A549 (cell line): ENCODE results near the gene RPRD2. TPM values are rescaled to one million over a fixed set of nuclear protein-coding genes. Genes with fewer than 3 reads are reported as not detected.
A peak's percentile ranks its signal among the peaks of the same experiment; 100 is the strongest.

Experiments
- ATAC-seq, 2 experiments: fragments of 200-7000 bp in 1 of 2; fragments of >200 bp in 1 of 2; cut with Nextera tagmentation in 1 of 2; cut with Tn5 transposase in 1 of 2; 3 replicates each; pipeline versions ENCODE4 v1.8.0 to v1.9.1; 2018 to 2020; ENCODE audit warnings: mild to moderate bottlenecking in 1 of 2, moderate library complexity in 1 of 2
- CTCF ChIA-PET: fragments of 300-600 bp; sonication (Branson Sonifier 250); formaldehyde crosslinking; extraction: SDS; loops from one replicate; lab custom pipeline; 2021; ENCODE audit warnings: antibody characterized with exemption, inconsistent platforms; lab: Yijun Ruan, JAX
- POLR2A ChIA-PET: fragments of 350-600 bp; formaldehyde crosslinking; extraction: SDS; loops from one replicate; lab custom pipeline; 2021; ENCODE audit warnings: antibody characterized with exemption, inconsistent platforms; lab: Yijun Ruan, JAX
- DNase-seq, 2 experiments: peaks; one replicate each; pipeline versions ENCODE4 v3.0.0 to v3.0.0-alpha.2; 2011 to 2016; ENCODE audit warnings: low read depth in 1 of 2, low spot score in 1 of 2
- FAIRE-seq: peaks from 2 replicates; lab custom pipeline; 2011; peaks lifted over from hg19 to GRCh38; lab: Jason Lieb, UNC
- H3K27ac ChIP-seq, 2 experiments: fragments of >200 bp; sonication (Bioruptor Twin); formaldehyde crosslinking; 3 replicates each; pipeline ENCODE4 v1.5.1; 2016 to 2017
- H3K4me1 ChIP-seq: fragments of >200 bp; sonication (Bioruptor Twin); formaldehyde crosslinking; 3 replicates; pipeline ENCODE4 v1.6.1; 2016
- H3K4me2 ChIP-seq: fragments of >200 bp; sonication (Bioruptor Twin); formaldehyde crosslinking; 3 replicates; pipeline ENCODE4 v1.6.1; 2016
- H3K4me3 ChIP-seq: fragments of >200 bp; sonication (Bioruptor Twin); formaldehyde crosslinking; 3 replicates; pipeline ENCODE4 v1.5.1; 2016
- H3K9me3 ChIP-seq: fragments of >200 bp; sonication (Bioruptor Twin); formaldehyde crosslinking; 3 replicates; pipeline ENCODE4 v1.6.1; 2016
- BHLHE40 ChIP-seq: IDR thresholded peaks from 2 replicates; pipeline ENCODE4 v1.6.1; 2012; ENCODE audit warnings: low read depth, low read length, inconsistent platforms
- CBX8 ChIP-seq: fragments of 200-600 bp; sonication (generic); IDR thresholded peaks from 2 replicates; pipeline ENCODE4 v1.6.1; 2016
- CHD4 ChIP-seq: fragments of 200-600 bp; sonication (generic); IDR thresholded peaks from 2 replicates; pipeline ENCODE4 v1.6.1; 2016; ENCODE audit warnings: antibody characterized with exemption, mild to moderate bottlenecking, borderline replicate concordance
- EHF ChIP-seq: fragments of 250-450 bp; sonication (Bioruptor Pico); IDR thresholded peaks from 2 replicates; pipeline ENCODE4 v1.5.0; 2020; ENCODE audit warnings: mild to moderate bottlenecking
- EHMT2 ChIP-seq: fragments of 200-600 bp; sonication (generic); IDR thresholded peaks from 2 replicates; pipeline ENCODE4 v1.6.1; 2016; ENCODE audit warnings: antibody characterized with exemption, low read depth, mild to moderate bottlenecking, moderate library complexity
- FOSB ChIP-seq: fragments of 250-450 bp; sonication (Bioruptor Pico); IDR thresholded peaks from 2 replicates; pipeline ENCODE4 v1.5.0; 2020; ENCODE audit warnings: mild to moderate bottlenecking, moderate library complexity
- HDAC2 ChIP-seq: fragments of 200-600 bp; sonication (generic); IDR thresholded peaks from 2 replicates; pipeline ENCODE4 v1.6.1; 2016
- HEYL ChIP-seq: fragments of 250-450 bp; sonication (Bioruptor Pico); IDR thresholded peaks from 2 replicates; pipeline ENCODE4 v1.8.0; 2021; ENCODE audit warnings: mild to moderate bottlenecking, moderate library complexity
- HOXA7 ChIP-seq: fragments of 250-450 bp; sonication (Bioruptor Pico); IDR thresholded peaks from 2 replicates; pipeline ENCODE4 v1.5.0; 2020; ENCODE audit warnings: mild to moderate bottlenecking, moderate library complexity
- HOXB13 ChIP-seq: fragments of 250-450 bp; sonication (Bioruptor Pico); IDR thresholded peaks from 2 replicates; pipeline ENCODE4 v1.5.0; 2020; ENCODE audit warnings: low read depth, mild to moderate bottlenecking, moderate library complexity
- HOXB5 ChIP-seq: fragments of 250-450 bp; sonication (Bioruptor Pico); IDR thresholded peaks from 2 replicates; pipeline ENCODE4 v1.5.0; 2020; ENCODE audit warnings: mild to moderate bottlenecking, moderate library complexity
- KDM1A ChIP-seq: fragments of 200-600 bp; sonication (generic); IDR thresholded peaks from 2 replicates; pipeline ENCODE4 v1.6.1; 2016; ENCODE audit warnings: low read depth, mild to moderate bottlenecking
- KDM5A ChIP-seq: fragments of 200-600 bp; sonication (generic); IDR thresholded peaks from 2 replicates; pipeline ENCODE4 v1.6.1; 2016; ENCODE audit warnings: antibody characterized with exemption, mild to moderate bottlenecking
- MAFK ChIP-seq: fragments of 450-650 bp; IDR thresholded peaks from 2 replicates; pipeline ENCODE4 v1.6.1; 2014; ENCODE audit not compliant: partially characterized antibody
- MYC ChIP-seq: IDR thresholded peaks from 2 replicates; pipeline ENCODE4 v1.6.1; 2012; ENCODE audit warnings: mild to moderate bottlenecking, inconsistent platforms, low read length, improper control_type of control experiment, borderline replicate concordance
- POLR2A ChIP-seq: IDR thresholded peaks from 2 replicates; pipeline ENCODE4 v1.6.1; 2012; ENCODE audit warnings: mild to moderate bottlenecking, low read length
- POLR2AphosphoS2 ChIP-seq: conservative IDR thresholded peaks from 2 replicates; pipeline ENCODE4 v1.6.1; 2012; ENCODE audit warnings: low read length, improper control_type of control experiment, inconsistent platforms
- RNF2 ChIP-seq: fragments of 200-600 bp; sonication (generic); IDR thresholded peaks from 2 replicates; pipeline ENCODE4 v1.6.1; 2016; ENCODE audit warnings: low read depth, mild to moderate bottlenecking, antibody characterized with exemption, moderate library complexity, borderline replicate concordance
- SMC3 ChIP-seq: fragments of >200 bp; sonication (Bioruptor Twin); formaldehyde crosslinking; IDR thresholded peaks from 3 replicates; pipeline ENCODE4 v1.6.1; 2018; ENCODE audit warnings: inconsistent platforms
- SREBF2 ChIP-seq: fragments of 450-650 bp; IDR thresholded peaks from 2 replicates; pipeline ENCODE4 v1.6.1; 2014; ENCODE audit warnings: mild to moderate bottlenecking, moderate library complexity
- TFCP2L1 ChIP-seq: fragments of 250-450 bp; sonication (Bioruptor Pico); IDR thresholded peaks from 2 replicates; pipeline ENCODE4 v1.5.0; 2021; ENCODE audit warnings: mild to moderate bottlenecking
- TP53 ChIP-seq: fragments of 250-450 bp; sonication (Bioruptor Pico); IDR thresholded peaks from 2 replicates; pipeline ENCODE4 v1.5.0; 2021; ENCODE audit warnings: mild to moderate bottlenecking, moderate library complexity
- ZC3H11A ChIP-seq: fragments of 450-650 bp; IDR thresholded peaks from 2 replicates; pipeline ENCODE4 v1.6.1; 2014; ENCODE audit warnings: antibody characterized with exemption, mild to moderate bottlenecking
- ZFP36 ChIP-seq: fragments of 450-650 bp; IDR thresholded peaks from 2 replicates; pipeline ENCODE4 v1.6.1; 2014; ENCODE audit warnings: borderline replicate concordance; ENCODE audit not compliant: partially characterized antibody
- WGBS: methylation state at CpG from one replicate; pipeline ENCODE4 v1.1.6; 2017; ENCODE audit errors: missing lambda C conversion rate; 5-methylcytosine and 5-hydroxymethylcytosine counted together
- polyA plus RNA-seq, 4 experiments: library from polyadenylated mRNA; depleted of rRNA in 3 of 4; stranded (reverse); fragments of >200 nt; fragmentation: RNase III in 1 of 4; extraction: RNeasy Plus Mini Kit Qiagen cat#74134 plus additional on column Dnase treatment in 1 of 4; gene quantifications; 2 replicates in 3 of 4; 3 replicates in 1 of 4; pipeline ENCODE4 v1.2.3, GENCODE V29; 2011 to 2017
- TF ChIP-seq, protein P1 (sequence below): fragments of 150-350 bp; IDR thresholded peaks from 2 replicates; pipeline ENCODE4 v1.6.1; 2014; ENCODE audit warnings: low read depth, mild to moderate bottlenecking, low read length
- TF ChIP-seq, protein P2 (sequence below): IDR thresholded peaks from 2 replicates; pipeline ENCODE4 v1.6.1; 2012
- TF ChIP-seq, protein P3 (sequence below): fragments of >200 bp; sonication (Bioruptor Twin); formaldehyde crosslinking; IDR thresholded peaks from 3 replicates; pipeline ENCODE4 v1.5.1; 2016
- TF ChIP-seq, protein P4 (sequence below): fragments of 250-450 bp; sonication (Bioruptor Pico); IDR thresholded peaks from 2 replicates; pipeline ENCODE4 v1.5.0; 2021; ENCODE audit warnings: mild to moderate bottlenecking, moderate library complexity, borderline replicate concordance
- TF ChIP-seq, protein P5 (sequence below): fragments of 200-600 bp; sonication (generic); IDR thresholded peaks from 2 replicates; pipeline ENCODE4 v1.6.1; 2016; ENCODE audit warnings: antibody characterized with exemption, mild to moderate bottlenecking, moderate library complexity
- TF ChIP-seq, protein P6 (sequence below): fragments of >200 bp; sonication (Bioruptor Twin); formaldehyde crosslinking; IDR thresholded peaks from 2 replicates; pipeline ENCODE4 v1.6.1; 2016
- TF ChIP-seq, protein P7 (sequence below): IDR thresholded peaks from 2 replicates; pipeline ENCODE4 v1.6.1; 2012

The RPRD2 gene
- polyA plus RNA-seq, 2 of the 4 experiments (the other 2 are of a cell fraction) = 10.3 to 20.8 TPM

DNA sequence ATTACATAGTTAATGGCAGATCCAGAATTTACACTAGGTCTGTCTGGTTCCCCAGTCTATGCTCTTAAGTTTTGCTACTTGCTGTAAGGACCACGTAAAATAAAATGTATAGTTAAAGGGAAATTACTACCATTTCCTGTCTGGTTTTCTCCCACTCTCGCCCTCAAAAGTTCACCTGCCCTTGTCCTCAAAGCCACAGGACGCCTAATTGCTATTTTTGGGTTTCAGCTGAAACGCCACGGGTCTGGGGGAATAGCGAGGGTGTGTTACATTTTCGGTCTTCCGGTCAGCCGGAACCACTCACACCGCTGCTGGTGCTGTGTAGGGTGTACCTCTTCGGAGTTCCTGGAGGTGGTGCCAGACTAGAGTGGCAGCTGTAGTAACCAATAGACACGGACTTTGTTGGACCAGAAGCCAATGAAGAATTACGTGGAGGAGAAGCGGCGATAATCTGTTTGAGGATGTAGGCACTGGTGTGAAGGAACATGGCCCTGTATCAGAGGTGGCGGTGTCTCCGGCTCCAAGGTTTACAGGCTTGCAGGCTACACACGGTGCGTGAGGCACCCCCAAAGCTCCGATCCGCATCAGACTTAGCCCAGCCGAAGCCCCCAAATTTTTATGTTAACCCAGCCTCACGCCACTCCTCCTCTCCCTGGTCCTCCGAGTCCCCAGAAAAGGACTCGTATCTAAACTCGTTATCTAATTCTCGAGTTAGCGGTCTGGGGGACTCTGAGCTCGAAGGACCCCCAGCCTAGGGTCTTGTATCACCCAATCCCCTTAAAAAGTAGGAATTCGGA lies 123.2 kb downstream of the RPRD2 start, which contains the start of gene TARS2:
TARS2 (plus strand) TSS at position 454 of the 797 bp plus-strand sequence; CDS start at position 486, 32 bp downstream.
- Histone ChIP-seq H3K4me3 (peak within 1 kb of the TSS; percentile 71), H3K27ac (peak within 1 kb of the TSS; percentile 87 to 94), H3K4me1 (peaks cover 7% of the 10 kb centered on the region; the same call in 2 of the 3 replicates), H3K9me3 (no peaks in the 10 kb centered on the region), H3K4me2 (peak within 1 kb of the TSS; percentile 98)
- ChIA-PET CTCF (interaction anchor here (0.5 to 2.3 kb wide), 4 partner anchors 28 to 126 kb away, joined by 3 to 15 read pairs (median 8); partner anchors contain the start of gene FALEC), POLR2A (interaction anchor here (0.5 to 1.7 kb wide), 6 partner anchors 21 to 124 kb away, joined by 3 to 10 read pairs (median 4); partner anchors contain the start of genes ECM1, FALEC and RPRD2)
- 2% methylated on average over 30 of the region's 30 CpGs for WGBS
- DNase-seq (peak; percentile 93 to 99), FAIRE-seq (peak; percentile 63), ATAC-seq (peak; percentile 99 to 100)
- TF ChIP-seq, protein P1, sequence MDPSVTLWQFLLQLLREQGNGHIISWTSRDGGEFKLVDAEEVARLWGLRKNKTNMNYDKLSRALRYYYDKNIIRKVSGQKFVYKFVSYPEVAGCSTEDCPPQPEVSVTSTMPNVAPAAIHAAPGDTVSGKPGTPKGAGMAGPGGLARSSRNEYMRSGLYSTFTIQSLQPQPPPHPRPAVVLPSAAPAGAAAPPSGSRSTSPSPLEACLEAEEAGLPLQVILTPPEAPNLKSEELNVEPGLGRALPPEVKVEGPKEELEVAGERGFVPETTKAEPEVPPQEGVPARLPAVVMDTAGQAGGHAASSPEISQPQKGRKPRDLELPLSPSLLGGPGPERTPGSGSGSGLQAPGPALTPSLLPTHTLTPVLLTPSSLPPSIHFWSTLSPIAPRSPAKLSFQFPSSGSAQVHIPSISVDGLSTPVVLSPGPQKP = no peak
- TF ChIP-seq SMC3 = peak; percentile 20; the same call in 2 of the 3 replicates
- no peak for TF ChIP-seq TP53
- TF ChIP-seq, protein P2, sequence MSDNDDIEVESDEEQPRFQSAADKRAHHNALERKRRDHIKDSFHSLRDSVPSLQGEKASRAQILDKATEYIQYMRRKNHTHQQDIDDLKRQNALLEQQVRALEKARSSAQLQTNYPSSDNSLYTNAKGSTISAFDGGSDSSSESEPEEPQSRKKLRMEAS = peak; percentile 93
- TF ChIP-seq POLR2A = peak; percentile 73
- no peak for TF ChIP-seq TFCP2L1 (CRISPR knock-in tag)
- TF ChIP-seq, protein P3, sequence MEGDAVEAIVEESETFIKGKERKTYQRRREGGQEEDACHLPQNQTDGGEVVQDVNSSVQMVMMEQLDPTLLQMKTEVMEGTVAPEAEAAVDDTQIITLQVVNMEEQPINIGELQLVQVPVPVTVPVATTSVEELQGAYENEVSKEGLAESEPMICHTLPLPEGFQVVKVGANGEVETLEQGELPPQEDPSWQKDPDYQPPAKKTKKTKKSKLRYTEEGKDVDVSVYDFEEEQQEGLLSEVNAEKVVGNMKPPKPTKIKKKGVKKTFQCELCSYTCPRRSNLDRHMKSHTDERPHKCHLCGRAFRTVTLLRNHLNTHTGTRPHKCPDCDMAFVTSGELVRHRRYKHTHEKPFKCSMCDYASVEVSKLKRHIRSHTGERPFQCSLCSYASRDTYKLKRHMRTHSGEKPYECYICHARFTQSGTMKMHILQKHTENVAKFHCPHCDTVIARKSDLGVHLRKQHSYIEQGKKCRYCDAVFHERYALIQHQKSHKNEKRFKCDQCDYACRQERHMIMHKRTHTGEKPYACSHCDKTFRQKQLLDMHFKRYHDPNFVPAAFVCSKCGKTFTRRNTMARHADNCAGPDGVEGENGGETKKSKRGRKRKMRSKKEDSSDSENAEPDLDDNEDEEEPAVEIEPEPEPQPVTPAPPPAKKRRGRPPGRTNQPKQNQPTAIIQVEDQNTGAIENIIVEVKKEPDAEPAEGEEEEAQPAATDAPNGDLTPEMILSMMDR = no peak
- TF ChIP-seq BHLHE40 = no peak
- TF ChIP-seq KDM1A = no peak
- TF ChIP-seq, protein P4, sequence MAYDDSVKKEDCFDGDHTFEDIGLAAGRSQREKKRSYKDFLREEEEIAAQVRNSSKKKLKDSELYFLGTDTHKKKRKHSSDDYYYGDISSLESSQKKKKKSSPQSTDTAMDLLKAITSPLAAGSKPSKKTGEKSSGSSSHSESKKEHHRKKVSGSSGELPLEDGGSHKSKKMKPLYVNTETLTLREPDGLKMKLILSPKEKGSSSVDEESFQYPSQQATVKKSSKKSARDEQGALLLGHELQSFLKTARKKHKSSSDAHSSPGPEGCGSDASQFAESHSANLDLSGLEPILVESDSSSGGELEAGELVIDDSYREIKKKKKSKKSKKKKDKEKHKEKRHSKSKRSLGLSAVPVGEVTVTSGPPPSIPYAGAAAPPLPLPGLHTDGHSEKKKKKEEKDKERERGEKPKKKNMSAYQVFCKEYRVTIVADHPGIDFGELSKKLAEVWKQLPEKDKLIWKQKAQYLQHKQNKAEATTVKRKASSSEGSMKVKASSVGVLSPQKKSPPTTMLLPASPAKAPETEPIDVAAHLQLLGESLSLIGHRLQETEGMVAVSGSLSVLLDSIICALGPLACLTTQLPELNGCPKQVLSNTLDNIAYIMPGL (CRISPR knock-in tag) = no peak
- no peak for TF ChIP-seq SREBF2
- peak; percentile 82 for TF ChIP-seq KDM5A
- no peak for TF ChIP-seq HOXB5 (CRISPR knock-in tag)
- TF ChIP-seq, protein P5, sequence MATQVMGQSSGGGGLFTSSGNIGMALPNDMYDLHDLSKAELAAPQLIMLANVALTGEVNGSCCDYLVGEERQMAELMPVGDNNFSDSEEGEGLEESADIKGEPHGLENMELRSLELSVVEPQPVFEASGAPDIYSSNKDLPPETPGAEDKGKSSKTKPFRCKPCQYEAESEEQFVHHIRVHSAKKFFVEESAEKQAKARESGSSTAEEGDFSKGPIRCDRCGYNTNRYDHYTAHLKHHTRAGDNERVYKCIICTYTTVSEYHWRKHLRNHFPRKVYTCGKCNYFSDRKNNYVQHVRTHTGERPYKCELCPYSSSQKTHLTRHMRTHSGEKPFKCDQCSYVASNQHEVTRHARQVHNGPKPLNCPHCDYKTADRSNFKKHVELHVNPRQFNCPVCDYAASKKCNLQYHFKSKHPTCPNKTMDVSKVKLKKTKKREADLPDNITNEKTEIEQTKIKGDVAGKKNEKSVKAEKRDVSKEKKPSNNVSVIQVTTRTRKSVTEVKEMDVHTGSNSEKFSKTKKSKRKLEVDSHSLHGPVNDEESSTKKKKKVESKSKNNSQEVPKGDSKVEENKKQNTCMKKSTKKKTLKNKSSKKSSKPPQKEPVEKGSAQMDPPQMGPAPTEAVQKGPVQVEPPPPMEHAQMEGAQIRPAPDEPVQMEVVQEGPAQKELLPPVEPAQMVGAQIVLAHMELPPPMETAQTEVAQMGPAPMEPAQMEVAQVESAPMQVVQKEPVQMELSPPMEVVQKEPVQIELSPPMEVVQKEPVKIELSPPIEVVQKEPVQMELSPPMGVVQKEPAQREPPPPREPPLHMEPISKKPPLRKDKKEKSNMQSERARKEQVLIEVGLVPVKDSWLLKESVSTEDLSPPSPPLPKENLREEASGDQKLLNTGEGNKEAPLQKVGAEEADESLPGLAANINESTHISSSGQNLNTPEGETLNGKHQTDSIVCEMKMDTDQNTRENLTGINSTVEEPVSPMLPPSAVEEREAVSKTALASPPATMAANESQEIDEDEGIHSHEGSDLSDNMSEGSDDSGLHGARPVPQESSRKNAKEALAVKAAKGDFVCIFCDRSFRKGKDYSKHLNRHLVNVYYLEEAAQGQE = 0 out of 2 replicates have a peak, but pooled peaks have one; percentile 13
- no peak for TF ChIP-seq EHF (CRISPR knock-in tag)
- TF ChIP-seq POLR2AphosphoS2 = no peak
- TF ChIP-seq HDAC2 = no peak
- TF ChIP-seq HOXB13 (CRISPR knock-in tag) = no peak
- no peak for TF ChIP-seq ZFP36
- TF ChIP-seq RNF2 = no peak
- TF ChIP-seq EHMT2 = no peak
- TF ChIP-seq CBX8 = no peak
- no peak for TF ChIP-seq HEYL (CRISPR knock-in tag)
- no peak for TF ChIP-seq MAFK
- TF ChIP-seq, protein P6, sequence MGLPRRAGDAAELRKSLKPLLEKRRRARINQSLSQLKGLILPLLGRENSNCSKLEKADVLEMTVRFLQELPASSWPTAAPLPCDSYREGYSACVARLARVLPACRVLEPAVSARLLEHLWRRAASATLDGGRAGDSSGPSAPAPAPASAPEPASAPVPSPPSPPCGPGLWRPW = no peak
- no peak for TF ChIP-seq HOXA7 (CRISPR knock-in tag)
- no peak for TF ChIP-seq FOSB (CRISPR knock-in tag)
- TF ChIP-seq MYC = no peak
- no peak for TF ChIP-seq CHD4
- peak; percentile 13; the same call in 1 of the 2 replicates for TF ChIP-seq ZC3H11A
- TF ChIP-seq, protein P7, sequence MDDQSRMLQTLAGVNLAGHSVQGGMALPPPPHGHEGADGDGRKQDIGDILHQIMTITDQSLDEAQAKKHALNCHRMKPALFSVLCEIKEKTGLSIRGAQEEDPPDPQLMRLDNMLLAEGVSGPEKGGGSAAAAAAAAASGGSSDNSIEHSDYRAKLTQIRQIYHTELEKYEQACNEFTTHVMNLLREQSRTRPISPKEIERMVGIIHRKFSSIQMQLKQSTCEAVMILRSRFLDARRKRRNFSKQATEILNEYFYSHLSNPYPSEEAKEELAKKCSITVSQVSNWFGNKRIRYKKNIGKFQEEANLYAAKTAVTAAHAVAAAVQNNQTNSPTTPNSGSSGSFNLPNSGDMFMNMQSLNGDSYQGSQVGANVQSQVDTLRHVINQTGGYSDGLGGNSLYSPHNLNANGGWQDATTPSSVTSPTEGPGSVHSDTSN = peak; percentile 100
